RWPE2 (cell line): ENCODE data around the gene GNS.

Experiments
- ATAC-seq: fragments of 200-7000 bp; cut with Tn5 transposase; 3 replicates; pipeline ENCODE4 v1.9.1; 2021; ENCODE audit warnings: low read depth
- DNase-seq: peaks from one replicate; pipeline ENCODE4 v3.0.0-alpha.2; 2020; ENCODE audit warnings: low spot score
- H3K27ac ChIP-seq: fragments of 450-650 bp; 2 replicates; pipeline ENCODE4 v1.5.1; 2017; ENCODE audit warnings: mild to moderate bottlenecking; ENCODE audit not compliant: poor library complexity, severe bottlenecking
- H3K27me3 ChIP-seq: fragments of 250-450 bp; sonication (Bioruptor Pico); 2 replicates; pipeline ENCODE4 v1.5.1; 2021; ENCODE audit warnings: mild to moderate bottlenecking, moderate library complexity; ENCODE audit not compliant: insufficient read depth, poor library complexity, severe bottlenecking
- H3K36me3 ChIP-seq: fragments of 250-450 bp; sonication (Bioruptor Pico); 2 replicates; pipeline ENCODE4 v1.5.1; 2020; ENCODE audit warnings: low read depth, mild to moderate bottlenecking, moderate library complexity
- H3K4me1 ChIP-seq: fragments of 250-450 bp; sonication (Bioruptor Pico); 2 replicates; pipeline ENCODE4 v1.5.1; 2021; ENCODE audit warnings: mild to moderate bottlenecking, moderate library complexity; ENCODE audit not compliant: insufficient read depth, poor library complexity, severe bottlenecking
- H3K4me3 ChIP-seq: fragments of 250-450 bp; sonication (Bioruptor Pico); 2 replicates; pipeline ENCODE4 v1.5.1; 2021; ENCODE audit warnings: mild to moderate bottlenecking, moderate library complexity; ENCODE audit not compliant: severe bottlenecking
- H3K9me3 ChIP-seq: fragments of 250-450 bp; sonication (Bioruptor Pico); 2 replicates; pipeline ENCODE4 v1.5.1; 2021; ENCODE audit warnings: mild to moderate bottlenecking, moderate library complexity; ENCODE audit not compliant: severe bottlenecking
- CTCF ChIP-seq: fragments of 450-650 bp; IDR thresholded peaks from one replicate; pipeline ENCODE4 v1.5.1; 2017; ENCODE audit warnings: mild to moderate bottlenecking, moderate library complexity; ENCODE audit not compliant: poor library complexity, severe bottlenecking

GNS gene

GRCh38 chr12:64707362-64707761 is 51.8 kb downstream of the GNS start:
- no peak for DNase-seq
- H3K9me3 ChIP-seq = no peaks in the 10 kb centered on the region
- peak; percentile 58 for ATAC-seq
- no peaks in the 10 kb centered on the region for H3K36me3 ChIP-seq
- no peak overlapping the region for H3K4me3 ChIP-seq
- H3K27ac ChIP-seq = no peak overlapping the region
- TF ChIP-seq CTCF = no peak
- peaks cover 3% of the 10 kb centered on the region for H3K4me1 ChIP-seq
- H3K27me3 ChIP-seq = no peaks in the 10 kb centered on the region

GRCh38 chr12:64706857-64707256 is 52.3 kb downstream of the GNS start:
- Histone ChIP-seq H3K4me1 (peaks cover 3% of the 10 kb centered on the region), H3K27ac (no peak overlapping the region), H3K27me3 (no peaks in the 10 kb centered on the region), H3K9me3 (no peaks in the 10 kb centered on the region), H3K36me3 (no peaks in the 10 kb centered on the region), H3K4me3 (no peak overlapping the region)
- no peak for TF ChIP-seq CTCF
- DNase-seq (no peak), ATAC-seq (no peak)

- Histone ChIP-seq H3K36me3 (no peaks in the 10 kb centered on the region), H3K4me3 (no peak overlapping the region), H3K27ac (no peak overlapping the region), H3K27me3 (no peaks in the 10 kb centered on the region), H3K4me1 (peaks cover 3% of the 10 kb centered on the region), H3K9me3 (no peaks in the 10 kb centered on the region)
- no peak for DNase-seq
- no peak for ATAC-seq
- no peak for TF ChIP-seq CTCF
Observed at GRCh38 chr12:64706306-64706705, 52.9 kb downstream of the GNS start.

- H3K36me3 ChIP-seq = peaks cover 16% of the 10 kb centered on the region
- H3K4me1 ChIP-seq = no peaks in the 10 kb centered on the region
- no peak for TF ChIP-seq CTCF
- H3K4me3 ChIP-seq = no peak overlapping the region
- H3K9me3 ChIP-seq = no peaks in the 10 kb centered on the region
- DNase-seq (no peak), ATAC-seq (no peak)
- no peaks in the 10 kb centered on the region for H3K27me3 ChIP-seq
- no peak overlapping the region for H3K27ac ChIP-seq
Observed at GRCh38 chr12:64701283-64701682, 57.9 kb downstream of the GNS start.

- Histone ChIP-seq H3K9me3 (no peaks in the 10 kb centered on the region), H3K27me3 (no peaks in the 10 kb centered on the region), H3K36me3 (peaks cover 16% of the 10 kb centered on the region), H3K4me1 (no peaks in the 10 kb centered on the region), H3K4me3 (no peak overlapping the region), H3K27ac (no peak overlapping the region)
- no peak for DNase-seq
- ATAC-seq = no peak; the same call in 2 of the 3 replicates
- no peak for TF ChIP-seq CTCF
Observed at GRCh38 chr12:64700532-64700931, 58.7 kb downstream of the GNS start.
